HG03135 (cell line): Measurements from ENCODE around the gene MICAL2.
A peak's percentile ranks its signal among the peaks of the same experiment; 100 is the strongest.

Experiments used
- ATAC-seq: cut with Tn5 transposase; IDR thresholded peaks from one replicate; pipeline ENCODE4 v1.9.1; 2021; ENCODE audit warnings: mild to moderate bottlenecking, moderate library complexity; ENCODE audit not compliant: unreplicated experiment

MICAL2 gene

DNA sequence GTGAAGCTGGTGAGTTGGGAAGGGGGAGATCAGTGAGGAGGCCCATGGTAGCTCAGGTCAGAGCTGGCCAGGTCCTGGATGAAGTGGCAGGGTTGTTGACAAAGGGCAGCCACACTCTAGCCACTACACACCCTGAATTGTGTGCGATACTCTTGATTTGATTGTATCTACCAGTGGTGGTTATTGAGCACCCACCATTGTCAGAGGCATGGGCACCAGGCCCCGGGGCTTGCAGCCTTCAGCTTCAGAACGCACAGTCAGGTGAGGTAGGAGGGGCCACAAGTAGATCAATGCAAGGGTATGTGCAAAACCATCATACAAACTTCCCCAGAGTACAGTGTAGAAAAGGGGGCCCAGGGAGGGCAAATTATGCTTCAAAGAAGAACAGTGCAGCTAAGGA lies 38.1 kb downstream of the MICAL2 start:
- no peak for ATAC-seq

DNA sequence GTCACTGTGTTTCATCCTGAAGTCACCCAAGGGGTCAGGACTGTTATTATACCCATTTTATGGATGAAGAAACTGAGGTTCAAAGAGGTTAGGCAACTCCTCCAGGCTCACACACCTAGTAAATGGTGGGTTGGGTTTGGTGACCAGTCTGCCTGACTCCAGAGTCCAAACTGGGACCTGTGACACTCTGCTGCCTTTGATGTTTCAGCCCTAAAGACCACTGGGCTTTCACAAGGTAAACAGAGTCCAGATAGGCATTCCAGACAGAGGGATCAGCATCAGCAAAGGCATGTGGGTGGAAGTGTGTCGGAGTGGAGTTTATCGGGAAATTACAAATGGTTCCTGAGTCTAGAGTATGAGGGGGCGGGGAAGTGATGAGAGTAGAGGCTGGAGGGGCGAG lies 38.5 kb downstream of the MICAL2 start:
- no peak for ATAC-seq

DNA sequence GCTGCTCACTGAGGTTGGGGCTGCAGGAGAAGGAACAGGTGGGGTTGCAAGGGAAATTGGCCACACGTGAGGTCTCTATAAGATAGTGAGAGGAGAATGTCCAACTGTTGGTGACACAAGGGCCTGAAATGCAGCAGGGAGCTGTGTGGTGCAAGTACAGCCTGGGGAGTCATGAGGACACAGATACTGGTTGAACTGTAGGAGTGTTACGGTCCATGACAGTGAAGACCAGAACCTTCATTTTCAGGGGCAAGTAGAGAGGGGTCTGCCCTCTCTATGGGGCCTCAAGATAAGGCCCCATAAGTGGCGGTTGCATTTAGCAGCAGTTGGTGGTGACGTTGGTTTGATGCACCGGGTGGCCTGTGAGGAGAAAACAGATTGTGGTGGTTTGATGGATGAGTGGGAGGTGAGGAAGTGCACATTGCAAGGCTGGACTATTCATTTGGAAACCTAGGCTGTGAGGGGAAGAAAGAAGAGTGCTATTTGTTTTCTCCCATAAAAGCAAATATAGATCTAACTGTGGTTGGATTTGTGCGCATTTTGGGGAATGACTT lies 39.4 kb downstream of the MICAL2 start:
- ATAC-seq: no peak

DNA sequence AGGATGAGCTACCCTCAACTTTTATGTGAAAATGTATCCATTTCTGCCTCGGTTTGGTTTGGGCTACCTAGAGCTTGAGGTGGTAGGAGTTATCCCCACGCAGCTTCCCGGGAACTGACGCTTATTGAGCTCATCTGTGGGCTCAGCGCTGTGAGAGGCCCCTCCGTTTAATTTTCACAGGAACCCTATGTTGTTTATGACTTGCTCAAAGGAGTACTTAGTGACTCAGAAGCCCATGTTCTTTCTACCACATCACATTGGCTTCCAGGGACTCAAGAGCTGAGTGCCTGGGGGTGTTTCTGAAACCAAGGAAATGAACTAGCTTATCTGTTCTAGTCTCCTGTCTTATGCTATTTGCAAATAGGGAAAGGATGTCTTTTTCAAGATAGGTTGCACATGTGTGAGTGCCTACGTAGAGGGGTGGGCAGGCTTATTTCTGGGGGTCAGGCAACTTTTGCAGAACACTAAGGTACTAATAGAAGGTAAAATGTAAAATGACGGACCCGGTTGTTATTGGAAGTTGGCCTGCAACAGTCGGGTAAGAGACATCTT lies 40.5 kb downstream of the MICAL2 start:
- no peak for ATAC-seq

DNA sequence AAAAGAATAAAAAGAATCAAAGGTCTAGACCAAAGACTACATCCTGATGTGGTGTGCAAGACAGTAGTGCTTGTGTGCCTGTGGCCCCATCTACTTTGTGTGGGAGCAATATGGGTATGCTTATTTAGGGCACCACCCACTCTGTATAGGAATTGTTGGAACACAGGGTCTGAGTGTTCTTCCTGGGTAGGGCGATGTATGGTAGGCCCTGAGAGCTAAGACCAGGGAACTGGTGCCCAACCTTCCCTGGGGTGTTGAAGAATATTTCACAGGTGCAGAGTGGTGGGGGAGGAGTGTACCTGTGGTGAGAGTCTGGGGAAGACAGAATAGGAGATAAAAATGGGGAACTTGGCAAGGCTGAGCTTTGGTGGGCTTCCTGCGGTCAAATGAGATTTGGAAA lies 41.9 kb downstream of the MICAL2 start:
- no peak for ATAC-seq

DNA sequence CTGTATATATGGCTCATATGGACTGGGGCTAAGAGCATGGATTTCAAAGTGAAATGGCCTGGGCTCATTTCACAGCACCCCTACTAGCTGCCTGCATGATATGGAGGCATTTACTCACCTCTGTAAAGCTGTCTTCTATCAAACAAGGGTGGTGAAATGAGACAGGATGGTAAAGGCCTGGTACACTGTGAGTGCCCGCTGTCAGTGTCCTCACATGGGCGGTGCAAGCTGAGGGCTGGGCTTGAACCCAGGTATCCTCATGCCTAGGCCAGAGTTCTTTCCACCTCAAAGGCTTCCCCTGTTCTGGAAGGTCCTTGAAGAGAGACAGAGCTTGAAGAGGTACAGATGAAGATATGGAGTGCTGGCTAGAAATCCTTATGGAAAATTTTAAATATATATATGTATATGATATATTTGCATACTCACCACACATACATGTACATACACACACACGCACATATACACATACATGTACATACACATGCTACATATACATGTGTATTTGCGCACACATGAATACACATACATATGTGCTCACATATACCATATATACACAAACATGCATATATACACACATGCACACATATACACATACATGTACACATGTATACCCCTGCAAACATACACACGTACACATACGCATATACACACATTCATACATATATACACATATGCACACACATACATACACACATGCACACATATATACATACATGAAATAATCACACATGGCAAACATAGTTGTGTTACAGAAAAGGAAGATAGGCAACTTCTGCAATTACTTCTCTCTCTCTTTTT lies 44.7 kb downstream of the MICAL2 start:
- no peak for ATAC-seq

DNA sequence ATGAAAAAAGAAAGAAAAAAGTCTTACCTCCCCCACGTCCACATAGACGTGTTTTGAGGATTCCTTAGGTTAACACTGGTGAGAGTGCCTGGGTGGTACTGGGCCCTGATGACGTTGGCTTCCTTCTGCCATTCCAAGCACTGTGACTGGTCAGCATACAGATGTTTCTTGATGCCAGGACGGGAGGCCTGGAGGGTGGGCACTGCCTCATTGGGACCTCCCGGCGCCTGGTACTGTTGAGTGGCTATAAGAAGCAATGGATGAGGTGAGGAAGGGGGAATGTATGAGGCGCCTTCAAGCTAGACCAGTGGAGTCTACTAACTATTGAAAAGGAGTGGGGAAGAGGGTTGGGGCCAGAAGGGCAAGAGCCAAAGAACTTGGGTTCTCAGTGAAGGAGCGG lies 45.3 kb downstream of the MICAL2 start:
- ATAC-seq: no peak

DNA sequence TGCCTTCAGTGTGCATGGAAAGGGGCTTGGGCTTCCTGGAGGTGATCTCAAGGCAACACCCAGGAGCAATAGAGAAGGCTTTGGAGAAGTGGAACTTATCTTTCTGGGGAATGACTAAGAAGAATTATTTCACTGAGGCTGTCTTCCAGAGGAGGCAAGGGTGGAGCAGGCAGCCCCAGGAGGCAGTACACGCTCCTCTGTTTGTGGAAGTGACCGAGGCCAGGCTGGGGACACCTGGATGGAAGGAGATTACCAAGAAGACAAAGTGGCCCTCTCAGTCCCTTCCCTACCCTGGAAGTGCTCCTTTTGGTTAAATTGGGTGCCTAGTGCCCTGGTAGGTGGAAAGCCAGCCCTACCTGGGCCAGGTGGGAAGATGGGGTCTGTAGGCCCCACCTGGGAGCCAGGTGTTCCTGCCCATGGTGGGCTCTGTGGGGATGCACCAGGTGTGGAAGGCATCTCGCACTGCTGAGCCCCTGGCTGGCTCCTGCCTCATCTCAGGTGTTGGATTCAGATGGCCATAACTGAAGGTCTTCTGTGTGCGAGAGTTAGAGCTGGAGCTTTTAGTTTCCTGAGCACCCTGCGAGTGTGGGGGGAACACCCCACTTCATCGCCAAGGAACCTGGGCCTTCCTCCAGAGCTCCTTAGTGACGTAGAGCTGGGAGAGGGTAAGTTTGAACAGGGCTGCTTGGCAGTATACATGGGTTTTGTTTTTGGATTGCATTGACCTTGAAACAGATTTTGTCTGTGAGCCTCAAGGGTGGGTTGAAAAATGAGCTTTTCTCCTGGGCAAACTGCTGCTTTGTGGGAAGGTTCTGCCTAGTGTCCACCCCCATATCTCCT lies 46.1 kb downstream of the MICAL2 start:
- no peak for ATAC-seq

DNA sequence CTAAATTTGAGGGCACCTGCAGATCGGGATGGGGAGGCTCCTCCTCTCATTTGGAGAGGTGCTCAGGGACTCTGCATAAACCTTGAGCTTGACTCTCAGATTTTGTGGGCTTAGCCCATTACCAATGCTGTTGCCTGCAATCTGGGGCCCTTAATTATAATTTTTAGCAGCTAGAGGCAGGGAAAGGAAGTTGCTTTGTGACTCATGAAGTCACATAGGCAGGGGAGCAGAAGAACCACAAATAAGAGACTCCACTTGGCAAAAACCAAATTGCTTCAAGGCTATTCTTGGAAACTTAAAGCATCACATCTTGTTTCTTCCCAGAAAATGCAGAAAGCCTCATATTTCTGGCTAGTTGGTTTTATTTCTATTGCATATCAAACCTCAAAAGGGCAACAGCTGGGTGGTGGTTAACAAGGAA lies 46.9 kb downstream of the MICAL2 start:
- ATAC-seq: no peak

DNA sequence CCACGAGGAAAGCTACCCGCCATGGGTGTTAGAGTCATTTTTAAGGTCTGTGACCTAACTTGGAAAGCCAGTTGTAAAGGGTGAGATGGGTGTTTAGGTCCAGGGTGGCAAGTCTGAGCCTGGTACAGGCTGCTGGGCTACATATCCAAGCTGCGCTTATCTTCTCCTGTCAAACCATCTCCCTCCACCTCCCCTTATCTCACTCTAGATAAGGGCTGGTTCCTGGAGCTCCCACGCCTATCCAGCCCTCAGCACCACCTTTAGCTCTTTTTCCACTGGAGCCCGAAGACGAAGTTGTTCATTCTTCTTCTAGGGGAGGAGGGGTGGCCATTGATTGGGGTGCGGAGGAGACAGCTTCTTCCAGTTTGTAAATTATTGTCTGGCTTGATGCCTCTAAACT lies 48.5 kb downstream of the MICAL2 start:
- no peak for ATAC-seq

DNA sequence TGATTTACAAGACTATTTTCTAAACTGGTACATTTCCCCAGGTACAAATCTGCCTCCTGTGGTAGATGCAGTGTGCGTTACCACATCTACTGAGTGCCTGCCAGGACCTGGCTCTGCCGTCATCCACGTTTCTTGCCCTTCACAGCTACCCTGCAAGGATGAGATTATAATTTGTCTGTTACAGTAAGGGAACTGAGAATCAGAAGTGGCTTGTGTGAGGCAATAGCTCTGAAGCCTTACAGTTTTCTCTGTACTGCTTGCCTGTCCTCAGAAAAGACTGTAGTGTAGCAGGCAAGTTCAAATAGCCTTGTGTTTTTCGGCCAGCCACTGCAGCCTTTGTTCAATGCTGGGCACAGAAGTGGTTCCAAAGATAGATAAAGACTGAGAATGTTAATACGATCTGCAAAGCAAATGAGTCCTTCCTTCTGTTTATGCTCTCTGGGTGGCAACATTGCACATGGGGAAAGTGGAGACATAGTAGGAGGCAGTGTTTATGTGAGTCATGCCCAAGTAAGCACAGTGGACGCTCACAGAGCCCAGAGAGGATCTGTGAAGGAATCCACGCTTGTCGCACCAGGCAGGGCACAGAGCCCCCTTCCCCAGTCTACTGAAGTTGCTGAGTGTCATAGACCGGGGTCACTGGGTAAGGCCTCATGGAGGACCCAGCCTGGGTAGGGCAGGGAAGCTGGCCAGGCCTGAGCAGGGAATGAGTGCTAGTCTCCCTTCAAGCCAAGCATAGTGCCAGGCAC lies 49.1 kb downstream of the MICAL2 start:
- no peak for ATAC-seq

DNA sequence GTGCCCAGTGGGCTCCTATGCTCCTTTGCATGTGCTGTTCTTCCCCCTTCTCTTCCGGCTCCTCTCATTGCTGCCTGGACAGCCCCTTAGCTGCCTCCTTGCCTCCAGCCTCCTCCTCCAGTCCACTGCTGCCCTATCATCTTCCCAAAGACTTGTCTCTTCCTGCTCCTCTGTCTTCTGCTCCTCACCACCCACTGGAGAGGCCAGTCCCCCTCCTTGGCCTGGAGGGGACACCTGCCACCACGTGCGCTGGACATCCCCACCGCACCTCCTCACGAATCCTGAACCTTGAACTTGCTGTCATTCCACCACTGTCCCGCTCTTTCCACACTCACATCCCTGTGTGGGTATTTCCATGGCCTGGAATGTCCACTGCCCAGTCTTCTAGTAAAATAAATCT lies 49.8 kb downstream of the MICAL2 start:
- no peak for ATAC-seq

DNA sequence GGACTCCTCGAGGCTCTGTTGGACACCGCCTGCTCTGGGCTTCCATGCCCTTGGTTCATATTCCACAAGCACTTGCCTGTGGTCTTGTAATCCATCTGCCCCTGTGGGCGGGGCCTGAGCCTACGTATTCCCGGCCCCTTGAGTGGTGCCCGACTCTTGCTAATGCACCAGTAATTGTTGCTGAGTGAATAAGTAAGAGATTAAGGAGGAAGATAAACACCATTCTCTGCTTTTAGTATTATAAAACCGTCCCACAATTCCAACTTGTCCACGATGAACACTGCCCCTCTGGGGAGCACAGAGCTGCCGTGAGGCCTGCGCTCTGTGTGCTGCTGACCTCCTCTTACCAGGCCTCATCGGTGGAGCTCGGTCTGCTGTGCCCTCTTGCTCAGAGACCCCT lies 50.3 kb downstream of the MICAL2 start:
- no peak for ATAC-seq

DNA sequence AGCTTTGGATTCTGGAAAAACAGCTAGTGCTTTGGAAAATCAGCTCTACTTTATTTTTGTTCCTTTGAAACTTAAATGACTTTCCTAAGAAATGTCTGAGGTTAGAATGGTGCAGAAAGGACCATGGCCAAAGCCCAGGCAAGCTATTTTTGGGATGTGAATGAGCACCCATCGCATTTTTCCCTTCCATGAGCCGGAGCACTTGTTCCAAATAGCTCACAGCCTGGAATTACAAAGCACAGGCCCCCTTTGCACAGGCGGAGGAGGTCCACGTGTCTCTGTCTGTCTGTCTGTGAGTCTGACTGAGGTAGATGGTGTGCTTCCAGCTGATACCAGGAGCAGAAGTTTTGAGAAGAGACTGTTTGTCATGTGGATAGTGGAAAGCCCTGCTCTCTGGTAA lies 50.7 kb downstream of the MICAL2 start:
- no peak for ATAC-seq

DNA sequence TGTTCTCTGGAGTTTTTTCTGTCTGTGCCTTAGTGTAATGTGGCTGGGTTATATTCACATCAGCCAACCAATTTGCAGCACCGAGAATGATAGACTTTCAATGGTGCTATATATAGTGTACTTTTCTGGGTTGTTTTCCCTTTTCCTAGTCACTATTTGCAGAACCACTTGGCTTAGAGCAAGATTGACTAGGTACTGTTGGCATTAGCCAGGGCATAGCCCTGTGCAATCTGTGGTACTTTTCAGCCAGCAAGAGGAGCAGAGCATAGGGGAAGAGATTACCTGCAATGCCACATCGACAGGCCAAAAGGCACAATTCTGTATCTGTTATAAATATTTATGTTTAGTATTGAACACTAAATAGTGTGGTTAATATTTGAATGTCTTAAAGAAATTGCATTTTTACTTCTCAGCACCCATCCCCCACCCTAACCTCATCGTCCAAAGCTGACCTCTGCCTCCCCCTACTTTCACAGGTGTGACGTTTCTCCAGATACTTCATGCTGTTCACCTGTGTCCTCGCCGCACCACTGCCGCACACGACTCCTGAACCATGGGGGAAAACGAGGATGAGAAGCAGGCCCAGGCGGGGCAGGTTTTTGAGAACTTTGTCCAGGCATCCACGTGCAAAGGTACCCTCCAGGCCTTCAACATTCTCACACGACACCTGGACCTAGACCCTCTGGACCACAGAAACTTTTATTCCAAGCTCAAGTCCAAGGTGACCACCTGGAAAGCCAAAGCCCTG lies 51.4 kb downstream of the MICAL2 start:
- ATAC-seq: no peak

DNA sequence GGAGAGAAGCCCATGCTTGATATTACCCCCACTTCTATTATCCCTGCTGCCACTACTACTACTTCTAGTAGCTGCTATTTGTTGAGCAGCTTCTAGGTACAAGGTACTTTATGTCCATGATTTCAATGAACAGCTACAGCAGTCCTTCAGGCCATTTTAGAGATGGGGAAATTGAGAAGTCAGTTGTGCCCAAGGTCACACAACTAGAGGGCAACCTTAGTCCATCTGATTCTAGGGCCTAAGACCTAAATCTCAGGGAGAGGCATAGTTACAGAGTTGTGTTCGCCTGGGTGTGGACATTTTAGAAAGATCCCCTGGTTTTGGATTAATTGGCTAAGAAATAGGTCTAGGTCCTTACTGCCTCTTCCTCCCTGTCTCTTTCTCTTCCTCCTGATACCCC lies 52.3 kb downstream of the MICAL2 start:
- no peak for ATAC-seq

DNA sequence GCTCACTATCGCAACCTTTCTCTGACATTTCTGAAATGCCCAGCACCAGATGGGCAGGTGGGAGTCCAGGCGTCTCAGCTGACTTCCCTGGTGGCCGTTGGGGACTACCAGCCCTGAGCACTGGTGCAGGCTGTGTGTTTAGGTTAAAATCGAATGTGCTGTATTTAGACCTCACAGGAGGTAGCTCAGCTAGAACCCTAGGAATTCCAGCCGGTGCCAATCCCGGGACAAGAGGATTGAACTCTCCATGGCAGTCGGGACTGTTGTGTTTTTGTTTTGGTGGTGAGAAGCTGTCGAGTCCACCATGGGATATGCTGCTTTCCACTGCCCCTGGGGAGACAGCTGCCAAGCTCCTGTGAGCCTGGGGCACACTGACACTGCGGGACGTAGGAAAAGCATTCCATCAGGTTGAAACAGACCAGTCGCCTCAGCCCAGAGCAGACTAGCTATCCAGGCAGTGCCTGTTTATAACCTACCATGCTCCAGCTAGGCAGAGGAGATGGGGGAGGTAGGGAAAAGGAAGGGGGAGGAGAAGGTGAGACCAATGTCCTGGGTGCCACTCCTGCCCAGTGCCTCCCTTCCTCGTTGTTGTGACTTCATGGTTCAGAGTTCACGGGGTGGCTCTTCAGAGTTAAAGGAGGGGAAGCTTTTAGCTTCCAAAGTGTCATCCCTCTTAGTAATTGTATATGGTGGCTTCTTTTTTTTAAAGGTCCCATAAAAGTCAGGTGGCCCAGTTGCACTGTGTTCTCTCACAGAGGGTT lies 53.0 kb downstream of the MICAL2 start:
- no peak for ATAC-seq

DNA sequence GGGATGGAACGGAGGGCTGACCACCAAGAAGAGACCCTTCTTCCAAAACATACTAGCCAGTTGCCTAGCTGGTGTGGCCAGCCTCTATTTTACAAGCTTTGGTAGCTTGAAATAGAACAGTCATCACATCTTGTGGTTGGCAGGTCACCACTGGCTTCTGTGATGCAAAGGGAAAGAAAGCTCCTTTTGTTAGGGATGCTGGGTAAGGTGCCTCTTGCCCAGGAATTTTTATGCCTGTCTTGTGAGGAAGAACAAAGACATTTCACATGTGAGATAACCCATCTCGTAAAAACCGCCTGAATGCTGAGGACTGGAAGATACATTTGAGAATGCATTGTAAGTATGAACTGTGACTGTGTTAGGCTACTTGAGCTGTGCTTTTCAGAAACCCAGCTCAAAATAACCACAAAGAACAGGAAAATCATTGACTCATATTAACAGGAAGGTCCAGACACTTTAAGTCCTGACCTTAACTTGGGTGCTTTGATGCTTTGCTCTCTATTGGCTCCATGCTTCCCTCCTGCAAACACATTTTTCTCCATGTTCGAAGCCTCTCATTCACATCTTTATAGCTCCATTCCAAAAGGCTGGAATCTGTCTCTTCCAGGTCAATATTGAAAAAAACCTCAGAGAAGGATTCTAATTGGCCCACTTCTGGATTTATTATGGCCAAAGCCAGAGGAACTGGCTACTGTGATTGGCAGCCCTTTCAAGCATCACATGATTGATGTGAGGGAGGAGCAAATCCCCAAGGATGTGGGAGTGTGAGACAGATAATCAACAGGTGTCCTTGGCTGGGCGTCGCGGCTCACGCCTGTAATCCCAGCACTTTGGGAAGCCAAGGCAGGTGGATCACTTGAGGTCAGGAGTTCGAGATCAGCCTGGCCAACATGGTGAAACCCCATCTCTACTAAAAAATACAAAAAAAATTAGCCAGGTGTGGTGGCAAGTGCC lies 53.9 kb downstream of the MICAL2 start:
- ATAC-seq: peak; percentile 47
